ENCODE measurements around the gene HTR3B.

HTR3B gene

DNA sequence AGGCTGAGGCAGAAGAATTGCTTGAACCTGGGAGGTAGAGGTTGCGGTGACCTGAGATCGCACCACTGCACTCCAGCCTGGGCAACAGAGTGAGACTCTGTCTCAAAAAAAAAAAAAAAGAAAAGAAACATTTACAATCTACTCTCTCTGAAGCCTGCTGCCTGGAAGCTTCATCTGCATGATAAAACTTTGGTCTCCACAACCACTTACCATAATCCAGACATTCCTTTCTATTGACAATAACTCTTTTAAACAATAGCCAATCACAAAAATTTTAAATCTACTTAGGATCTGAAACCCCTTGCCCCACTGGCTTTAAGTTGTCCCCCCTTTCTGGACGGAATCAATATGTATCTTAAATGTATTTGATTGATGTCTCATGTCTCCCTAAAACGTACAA is 45.3 kb downstream of the HTR3B start:
- no peak for DNase-seq

DNA sequence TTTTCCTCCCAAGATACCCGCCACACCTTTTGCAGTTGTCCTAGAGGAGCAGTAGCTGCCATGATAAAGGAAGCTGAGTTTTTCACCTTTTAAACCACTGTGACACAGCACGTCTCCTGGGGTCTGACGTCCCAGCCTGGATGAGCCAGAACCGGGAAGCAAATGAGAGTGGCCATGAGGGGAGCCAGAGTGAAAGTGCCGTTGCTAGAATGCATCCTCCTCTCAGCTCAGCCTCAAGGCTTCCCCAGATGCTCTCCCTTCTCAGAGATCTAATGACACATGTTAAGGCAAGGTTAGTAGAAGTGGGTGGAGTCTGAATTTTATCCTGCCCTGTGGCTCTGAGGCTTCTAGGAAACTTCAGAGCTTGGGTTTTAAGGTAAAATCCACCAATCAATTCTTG is 46.9 kb downstream of the HTR3B start:
- no peak for DNase-seq

DNA sequence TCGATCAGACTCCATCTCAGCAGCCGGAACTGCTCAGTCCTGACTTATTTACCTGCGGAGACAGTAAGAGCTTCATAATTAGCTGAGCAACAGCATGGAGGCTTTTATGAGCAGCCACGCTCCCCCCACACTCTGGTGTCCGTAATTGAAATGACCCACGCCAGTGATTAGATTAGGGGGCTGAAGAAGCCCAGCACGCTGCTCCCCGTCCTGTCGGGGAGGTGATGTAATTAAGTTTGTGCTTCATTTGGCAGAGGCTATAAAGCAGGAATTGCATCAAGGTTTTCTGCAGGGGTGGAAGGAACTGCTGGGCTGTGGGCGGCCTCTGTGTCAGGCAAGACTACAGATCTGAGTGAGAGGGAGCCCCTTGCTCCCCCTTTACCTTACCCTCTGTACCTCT is 47.5 kb downstream of the HTR3B start:
- no peak for DNase-seq

DNA sequence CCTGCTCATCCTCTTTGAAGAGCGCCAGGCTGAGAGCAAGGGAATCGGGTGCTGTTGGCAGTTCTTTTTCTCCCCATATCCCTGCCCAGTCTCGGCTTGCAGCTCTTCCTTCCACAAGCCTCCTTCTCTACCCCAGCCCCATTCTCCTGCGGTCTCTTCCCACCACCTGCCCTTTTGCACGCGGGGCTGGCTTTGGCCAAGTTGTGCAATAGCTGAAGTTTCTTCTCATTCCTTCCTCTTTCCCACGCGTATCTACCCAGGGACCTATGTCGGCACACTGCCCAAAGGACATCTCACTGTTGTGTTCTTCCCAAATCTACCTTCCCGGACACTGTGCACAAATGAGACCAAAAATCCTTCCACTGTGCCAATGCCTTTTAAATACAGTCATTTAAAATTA is 48.0 kb downstream of the HTR3B start:
- no peak for DNase-seq

DNA sequence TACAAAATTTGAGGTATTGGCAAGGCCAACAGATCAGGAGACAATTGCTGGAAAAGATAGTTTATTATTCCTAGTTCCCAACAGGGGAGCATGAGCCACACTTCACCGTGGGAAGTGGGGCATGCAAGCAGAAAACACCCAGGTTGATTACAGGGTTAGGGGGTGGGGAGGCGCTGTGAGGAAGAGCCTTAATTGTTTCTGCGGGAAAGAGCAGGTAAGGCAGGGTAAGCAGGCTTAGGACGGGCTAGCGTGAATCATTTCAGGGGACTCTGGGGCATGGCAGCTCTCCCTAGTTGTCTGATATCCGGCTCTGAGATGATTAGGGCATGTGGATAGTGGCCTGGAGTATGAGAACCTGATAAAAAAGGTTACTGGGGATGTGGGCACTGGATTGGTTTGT is 49.6 kb downstream of the HTR3B start:
- DNase-seq: no peak

DNA sequence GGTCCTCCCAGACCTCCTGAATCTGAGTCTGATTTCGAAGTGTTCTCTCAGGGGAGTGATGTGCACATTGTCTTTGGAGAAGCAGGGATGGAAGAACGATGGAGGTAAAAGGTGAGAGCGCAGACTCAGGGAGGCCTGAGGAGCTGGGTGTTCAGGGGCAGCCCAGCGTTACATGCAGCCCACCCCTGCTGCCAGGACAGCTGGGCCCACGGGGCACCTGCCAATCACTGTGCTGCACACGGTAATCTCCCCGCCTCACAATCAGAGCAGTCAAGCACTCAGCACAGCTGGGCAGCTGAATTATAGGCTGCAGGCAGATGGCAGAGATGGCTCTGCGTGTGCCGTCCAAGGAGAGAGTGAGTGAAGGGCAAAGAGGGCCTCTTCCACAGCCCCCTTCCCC is 52.4 kb downstream of the HTR3B start:
- no peak for DNase-seq

DNA sequence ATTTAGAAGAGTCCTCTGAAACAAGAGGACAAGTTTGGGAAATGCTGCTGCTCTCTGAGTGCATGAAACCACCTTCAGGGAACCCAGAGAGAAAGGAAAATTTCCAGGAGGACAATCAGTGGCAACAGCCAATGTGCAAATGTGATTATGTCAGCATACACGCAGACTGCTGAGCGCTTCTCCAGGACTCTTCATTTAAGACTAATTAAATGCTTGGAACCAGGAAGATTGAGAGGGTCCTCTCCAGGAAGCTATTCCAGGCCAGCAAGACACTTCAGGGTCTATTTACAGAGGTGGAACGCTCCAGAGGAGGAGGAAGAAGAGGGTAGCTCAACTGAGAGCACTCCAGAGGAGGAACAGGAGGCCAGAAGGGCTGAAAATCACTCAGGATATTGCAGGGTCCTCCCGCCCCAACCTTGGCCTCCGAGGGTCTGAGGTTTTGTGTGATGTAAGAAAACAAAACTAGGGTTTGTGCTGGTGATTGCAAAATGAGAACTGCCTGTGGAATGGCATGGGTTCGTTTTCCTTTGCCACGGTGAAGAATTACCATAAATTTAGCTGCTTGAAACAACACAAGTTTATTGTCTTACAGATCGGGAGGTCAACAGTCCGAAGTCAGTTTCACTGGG is 56.2 kb downstream of the HTR3B start:
- no peak for DNase-seq

DNA sequence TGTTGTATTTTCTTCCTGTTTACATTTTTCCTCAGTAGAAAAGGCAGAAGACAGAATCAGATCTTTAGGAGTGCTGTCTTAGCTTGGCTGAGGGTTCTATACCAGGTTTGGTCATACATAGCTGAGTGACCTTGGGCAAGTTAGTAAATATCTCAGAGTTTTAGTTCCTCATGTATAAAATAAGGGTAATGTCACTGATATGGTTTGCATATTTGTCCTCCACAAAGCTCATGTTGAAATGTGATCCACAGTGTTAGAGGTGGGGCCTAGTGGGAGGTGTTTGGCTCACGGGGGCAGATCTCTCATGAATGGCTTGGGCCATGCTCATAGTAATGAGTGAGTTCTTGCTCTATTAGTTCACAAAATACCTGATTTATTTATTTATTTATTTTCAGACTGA is 62.8 kb downstream of the HTR3B start:
- DNase-seq: no peak

DNA sequence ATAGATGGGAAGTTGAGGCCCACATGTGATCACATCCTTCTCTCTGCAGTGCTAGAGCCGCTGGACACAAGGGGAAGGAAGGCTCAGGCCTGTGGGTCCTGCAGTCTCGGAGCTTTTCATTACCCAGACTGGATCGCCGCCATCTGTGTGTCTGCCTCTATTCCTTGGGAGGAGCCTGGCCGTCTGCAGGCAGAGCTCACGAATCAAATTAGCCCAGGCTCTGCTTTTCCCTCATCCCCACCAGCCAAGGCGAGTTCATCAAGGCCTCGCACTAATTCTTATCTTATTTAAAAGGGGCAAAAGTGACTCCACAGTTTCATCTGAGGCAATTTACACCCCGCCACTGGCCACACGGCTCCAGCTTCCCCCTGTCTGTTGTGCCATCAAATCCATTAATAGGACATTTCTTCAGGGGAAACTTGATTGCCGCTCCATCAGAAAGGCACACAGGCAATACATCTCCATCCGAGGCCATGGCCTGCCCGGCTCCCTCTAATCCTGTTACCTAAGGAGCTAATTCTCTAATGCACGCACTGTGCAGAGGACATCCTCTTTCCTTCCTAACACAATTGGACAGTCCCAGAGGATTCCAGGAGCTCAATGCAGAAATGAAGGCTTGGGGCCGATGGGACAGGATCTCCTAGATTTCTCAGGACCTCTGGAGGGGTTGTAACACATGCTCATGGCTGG is 67.1 kb downstream of the HTR3B start:
- DNase-seq: no peak

DNA sequence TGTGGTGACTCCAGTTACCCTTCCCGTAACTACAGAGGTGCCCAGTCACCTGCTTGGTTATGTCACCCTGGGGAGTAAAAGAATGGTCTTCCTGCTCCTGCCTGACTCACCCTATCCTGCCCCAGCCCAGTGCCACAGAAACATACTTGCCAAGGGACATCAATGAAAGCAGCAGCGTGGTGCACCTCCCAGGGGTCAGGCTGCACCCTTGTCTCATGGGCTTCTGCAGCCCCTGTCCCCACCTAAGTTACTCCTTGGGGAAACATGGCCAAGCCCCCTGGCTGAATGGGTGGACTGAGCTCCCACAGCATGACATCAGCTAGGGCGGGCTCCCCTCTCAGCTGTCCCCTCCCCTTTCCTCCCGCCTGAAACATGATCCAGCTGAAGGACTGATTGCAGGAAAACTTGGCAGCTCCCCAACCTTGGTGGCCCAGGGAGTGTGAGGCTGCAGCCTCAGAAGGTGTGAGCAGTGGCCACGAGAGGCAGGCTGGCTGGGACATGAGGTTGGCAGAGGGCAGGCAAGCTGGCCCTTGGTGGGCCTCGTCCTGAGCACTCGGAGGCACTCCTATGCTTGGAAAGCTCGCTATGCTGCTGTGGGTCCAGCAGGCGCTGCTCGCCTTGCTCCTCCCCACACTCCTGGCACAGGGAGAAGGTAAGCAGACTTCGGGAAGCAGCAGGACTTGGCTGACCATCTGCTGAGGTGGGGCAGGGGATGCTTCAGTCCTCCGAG is 70.3 kb downstream of the HTR3B start, which contains the start of gene HTR3A:
TSS of gene HTR3A (plus strand) at position 368 of the 730 bp plus-strand sequence. CDS start at position 586, 218 bp downstream.
- no peak for DNase-seq

DNA sequence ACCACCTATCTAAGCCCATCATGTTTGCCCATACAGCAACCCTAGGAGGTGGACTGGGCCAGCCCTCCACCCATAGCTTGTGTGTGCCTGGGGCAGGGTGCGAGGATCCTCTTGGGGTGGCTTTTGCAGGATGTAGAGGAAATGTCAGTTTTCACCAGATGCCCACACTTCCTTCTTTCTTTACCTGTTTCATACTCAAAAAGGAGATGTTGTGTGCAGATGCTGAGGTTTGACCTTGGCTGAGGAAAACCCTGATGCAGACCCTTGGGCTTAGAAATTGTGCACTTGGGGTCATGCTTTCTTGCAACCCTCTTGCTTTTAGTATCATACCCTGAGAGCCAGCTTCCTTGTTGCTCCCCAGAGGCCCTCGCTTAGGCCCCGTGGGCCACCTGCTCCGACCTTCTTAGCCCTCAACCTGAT is 72.5 kb downstream of the HTR3B start:
- DNase-seq: no peak

DNA sequence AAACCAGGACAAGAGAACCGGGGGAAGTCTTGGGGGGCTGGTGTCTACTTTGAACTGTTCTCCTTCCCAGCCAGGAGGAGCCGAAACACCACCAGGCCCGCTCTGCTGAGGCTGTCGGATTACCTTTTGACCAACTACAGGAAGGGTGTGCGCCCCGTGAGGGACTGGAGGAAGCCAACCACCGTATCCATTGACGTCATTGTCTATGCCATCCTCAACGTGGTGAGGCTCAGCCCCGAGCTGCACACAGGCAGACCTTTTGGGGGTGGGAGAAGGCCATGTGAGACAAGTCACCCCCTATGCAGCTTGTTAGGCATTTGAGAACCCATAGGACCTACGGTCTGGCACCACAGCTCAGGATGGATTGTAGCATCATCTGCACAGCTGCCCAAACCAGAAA is 73.1 kb downstream of the HTR3B start:
- DNase-seq: no peak

DNA sequence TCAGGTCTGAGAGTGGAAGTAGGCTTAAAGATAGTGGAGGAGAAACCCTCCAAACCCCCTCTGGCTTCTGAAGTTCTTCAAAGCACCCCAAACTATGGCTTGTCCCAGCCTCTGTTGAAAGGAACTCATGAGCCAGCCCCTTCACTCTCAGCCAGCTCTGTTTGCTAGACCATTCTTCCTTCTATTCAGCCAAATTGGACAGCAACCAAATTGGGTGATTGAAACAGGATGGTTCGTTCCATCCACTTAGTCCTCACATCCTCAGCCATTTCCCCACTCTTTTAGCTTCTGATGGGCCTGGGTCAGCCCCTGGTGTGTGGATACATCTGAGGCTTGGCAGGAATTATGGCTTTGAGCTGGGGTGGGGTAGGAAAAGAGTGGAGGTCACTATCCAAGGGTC is 74.8 kb downstream of the HTR3B start:
- no peak for DNase-seq

DNA sequence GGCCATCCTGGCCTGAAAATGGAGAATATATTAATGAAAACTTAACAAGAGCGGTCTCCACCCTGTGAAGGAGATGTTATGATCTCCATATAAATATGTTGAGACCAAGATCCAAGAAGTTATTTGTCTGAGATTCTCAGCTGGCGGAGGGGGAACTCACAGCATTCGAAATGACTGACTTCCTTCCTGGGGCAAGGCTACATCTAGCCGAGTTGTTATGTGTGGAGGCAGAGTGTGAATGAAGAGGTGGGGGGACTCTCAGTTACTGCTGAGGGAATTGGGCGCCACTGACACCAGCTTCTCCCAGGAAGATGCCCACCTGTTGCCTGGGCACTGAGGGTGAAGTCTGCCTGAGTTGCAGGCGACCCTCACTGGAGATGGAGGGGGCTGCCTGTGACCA is 76.2 kb downstream of the HTR3B start:
- DNase-seq: no peak

DNA sequence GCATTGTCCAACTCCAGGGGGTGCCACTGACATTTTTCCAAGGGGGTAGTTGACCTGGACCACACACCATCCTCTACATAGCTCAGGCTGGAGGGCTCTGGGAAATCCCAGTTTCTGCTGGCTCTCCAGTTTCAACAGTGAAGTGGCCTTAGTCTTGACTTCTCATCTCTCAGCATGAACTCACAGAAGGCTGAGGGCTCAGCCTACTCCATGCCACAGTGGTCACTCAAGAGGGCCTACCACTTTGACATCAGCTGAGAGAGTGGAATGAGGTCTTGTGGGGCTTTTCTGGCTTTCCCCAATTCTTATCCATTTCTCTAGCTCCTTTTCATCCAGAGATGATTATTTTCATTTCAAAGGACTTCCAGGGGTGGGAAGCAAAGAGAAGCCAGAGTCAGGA is 77.7 kb downstream of the HTR3B start:
- DNase-seq: no peak

DNA sequence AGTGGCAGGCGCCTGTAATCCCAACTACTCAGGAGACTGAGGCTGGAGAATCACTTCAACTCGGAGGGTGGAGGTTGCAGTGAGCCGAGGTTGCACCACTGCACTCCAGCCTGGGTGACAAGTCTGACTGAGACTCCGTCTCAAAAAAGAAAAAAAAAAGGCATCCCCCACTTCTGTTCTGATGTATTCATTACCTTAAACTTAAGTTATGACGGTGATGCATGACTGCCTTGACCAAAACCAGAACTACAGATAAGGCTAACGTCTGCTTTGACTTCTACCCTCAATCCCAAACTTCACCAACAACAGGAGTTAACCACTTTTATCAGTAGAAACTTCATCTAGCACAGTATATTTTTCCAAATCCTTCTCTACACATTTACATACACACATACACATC is 80.2 kb downstream of the HTR3B start:
- no peak for DNase-seq

DNA sequence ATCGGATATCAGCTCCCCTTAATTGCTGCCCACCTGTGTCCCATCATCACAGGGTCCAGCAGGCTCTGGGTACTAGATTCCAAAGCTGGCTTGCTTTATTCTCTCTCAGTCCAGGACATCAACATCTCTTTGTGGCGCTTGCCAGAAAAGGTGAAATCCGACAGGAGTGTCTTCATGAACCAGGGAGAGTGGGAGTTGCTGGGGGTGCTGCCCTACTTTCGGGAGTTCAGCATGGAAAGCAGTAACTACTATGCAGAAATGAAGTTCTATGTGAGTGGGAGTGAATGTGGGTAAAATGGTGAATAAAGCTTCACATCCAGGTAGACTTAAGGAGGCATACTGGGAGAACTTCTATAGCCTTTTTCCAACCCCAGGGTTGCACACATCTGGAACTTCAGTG is 81.3 kb downstream of the HTR3B start:
- no peak for DNase-seq

DNA sequence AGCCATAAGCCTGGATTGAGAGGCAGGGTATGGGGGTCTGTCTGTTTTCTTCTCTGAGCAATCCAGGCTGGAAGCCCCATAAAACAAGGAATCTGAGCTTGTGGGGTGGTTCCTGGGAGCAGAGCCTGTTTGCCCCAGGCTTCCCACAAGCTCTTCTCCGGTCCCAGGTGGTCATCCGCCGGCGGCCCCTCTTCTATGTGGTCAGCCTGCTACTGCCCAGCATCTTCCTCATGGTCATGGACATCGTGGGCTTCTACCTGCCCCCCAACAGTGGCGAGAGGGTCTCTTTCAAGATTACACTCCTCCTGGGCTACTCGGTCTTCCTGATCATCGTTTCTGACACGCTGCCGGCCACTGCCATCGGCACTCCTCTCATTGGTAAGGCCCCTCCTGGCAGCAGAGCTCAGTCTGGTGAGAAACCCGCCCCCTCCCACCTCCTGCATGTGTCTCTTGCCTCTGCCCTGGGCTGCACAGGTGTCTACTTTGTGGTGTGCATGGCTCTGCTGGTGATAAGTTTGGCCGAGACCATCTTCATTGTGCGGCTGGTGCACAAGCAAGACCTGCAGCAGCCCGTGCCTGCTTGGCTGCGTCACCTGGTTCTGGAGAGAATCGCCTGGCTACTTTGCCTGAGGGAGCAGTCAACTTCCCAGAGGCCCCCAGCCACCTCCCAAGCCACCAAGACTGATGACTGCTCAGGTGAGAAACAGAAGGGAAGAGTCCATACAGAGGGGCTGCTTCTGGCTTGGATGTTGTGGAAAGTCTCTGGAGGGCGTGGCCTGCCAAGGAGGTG is 82.0 kb downstream of the HTR3B start:
- DNase-seq: no peak

DNA sequence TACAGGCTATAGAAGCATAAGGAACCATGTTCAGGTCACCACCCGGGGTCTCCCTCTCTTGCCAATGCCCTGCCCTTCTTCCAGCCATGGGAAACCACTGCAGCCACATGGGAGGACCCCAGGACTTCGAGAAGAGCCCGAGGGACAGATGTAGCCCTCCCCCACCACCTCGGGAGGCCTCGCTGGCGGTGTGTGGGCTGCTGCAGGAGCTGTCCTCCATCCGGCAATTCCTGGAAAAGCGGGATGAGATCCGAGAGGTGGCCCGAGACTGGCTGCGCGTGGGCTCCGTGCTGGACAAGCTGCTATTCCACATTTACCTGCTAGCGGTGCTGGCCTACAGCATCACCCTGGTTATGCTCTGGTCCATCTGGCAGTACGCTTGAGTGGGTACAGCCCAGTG is 84.8 kb downstream of the HTR3B start:
- no peak for DNase-seq

DNA sequence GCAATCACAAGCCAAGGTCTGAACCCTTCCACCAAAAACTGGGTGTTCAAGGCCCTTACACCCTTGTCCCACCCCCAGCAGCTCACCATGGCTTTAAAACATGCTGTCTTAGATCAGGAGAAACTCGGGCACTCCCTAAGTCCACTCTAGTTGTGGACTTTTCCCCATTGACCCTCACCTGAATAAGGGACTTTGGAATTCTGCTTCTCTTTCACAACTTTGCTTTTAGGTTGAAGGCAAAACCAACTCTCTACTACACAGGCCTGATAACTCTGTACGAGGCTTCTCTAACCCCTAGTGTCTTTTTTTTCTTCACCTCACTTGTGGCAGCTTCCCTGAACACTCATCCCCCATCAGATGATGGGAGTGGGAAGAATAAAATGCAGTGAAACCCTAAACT is 85.3 kb downstream of the HTR3B start:
- DNase-seq: no peak

DNA sequence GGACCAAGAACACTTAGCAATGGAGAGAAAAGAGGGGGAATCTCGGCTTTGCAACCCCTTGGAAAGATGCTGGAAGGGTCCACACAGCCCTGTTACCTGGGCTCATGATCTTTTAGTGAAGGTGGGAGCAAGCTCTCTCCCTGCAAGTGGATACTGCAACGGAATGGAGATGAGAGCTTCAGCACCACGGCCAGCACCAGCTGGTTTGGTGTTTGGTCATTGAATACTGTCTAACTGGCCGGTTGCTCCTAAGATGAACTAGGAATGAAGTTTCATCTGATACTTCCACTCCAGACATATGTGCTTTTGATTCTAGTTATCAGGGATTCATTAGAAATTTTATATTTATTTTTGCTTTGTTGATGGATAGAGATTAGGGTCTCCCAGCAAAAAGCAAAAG is 86.6 kb downstream of the HTR3B start:
- peak; percentile 37 for DNase-seq

DNA sequence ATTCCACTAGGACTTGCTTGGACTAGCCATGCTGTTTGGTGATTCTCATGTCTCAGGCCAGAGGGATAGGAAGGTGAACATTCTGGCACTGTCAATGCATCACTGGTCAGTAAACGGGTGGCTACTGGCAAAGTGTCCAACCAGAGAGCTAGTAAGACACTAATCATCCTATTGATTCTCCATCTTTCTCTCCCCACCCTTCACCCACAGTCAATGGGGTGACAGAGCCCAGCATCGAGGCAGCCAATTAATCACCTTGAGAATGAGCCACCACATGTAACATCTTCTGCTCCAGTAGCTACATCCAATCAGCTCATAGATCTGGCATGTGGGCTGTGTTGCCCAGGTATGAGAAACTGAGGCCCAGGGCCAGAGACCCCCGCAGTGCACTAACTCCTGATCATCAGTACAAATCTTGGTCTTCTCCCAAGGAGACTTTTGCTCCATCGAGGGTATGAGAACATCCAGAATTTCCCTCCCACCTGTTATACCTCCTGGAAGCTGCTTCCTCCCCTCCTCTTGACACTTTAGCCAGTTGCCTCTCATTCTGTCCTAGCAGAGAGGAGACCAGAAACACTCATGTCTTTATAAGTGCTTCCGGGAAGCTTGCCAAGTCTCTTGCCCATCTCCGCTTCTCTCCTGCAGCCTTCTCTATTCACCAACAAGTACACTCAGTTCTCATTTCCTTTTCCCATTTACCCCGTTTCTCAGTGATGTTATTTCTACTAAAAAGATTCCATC is 87.3 kb downstream of the HTR3B start:
- no peak for DNase-seq

Measured in hematopoietic multipotent progenitor cell treated with erythropoietin and hydrocortisone succinate and interleukin-3 and kit ligand, for 8 days (in vitro differentiated cells).